HG03103 (cell line): ENCODE measurements around the gene KRTAP19-6.
"Not testable (repeated sequence)": the region's sequence is repeated elsewhere in the genome, so short reads cannot be mapped to it uniquely, and the experiment has no call there.

Experiments used
- ATAC-seq: cut with Tn5 transposase; IDR thresholded peaks from one replicate; pipeline ENCODE4 v1.9.1; 2021; ENCODE audit warnings: low read depth; ENCODE audit not compliant: unreplicated experiment

KRTAP19-6 gene

GRCh38 chr21:30541764-30542163, at the start of gene KRTAP19-6:
Gene KRTAP19-6, minus strand, starts transcription at chr21:30541864. Its CDS starts 31 bp downstream, at chr21:30541833.
- no peak for ATAC-seq

- no peak for ATAC-seq
Observed at GRCh38 chr21:30590297-30590696, 48.6 kb upstream of the KRTAP19-6 start, which contains the start of gene KRTAP22-2. Gene KRTAP22-2, minus strand, starts transcription at chr21:30590397.

- no peak for ATAC-seq
Observed at GRCh38 chr21:30582870-30583269, 41.2 kb upstream of the KRTAP19-6 start.

GRCh38 chr21:30580132-30580531, 38.5 kb upstream of the KRTAP19-6 start:
- ATAC-seq = no peak

GRCh38 chr21:30579346-30579745, 37.7 kb upstream of the KRTAP19-6 start:
- no peak for ATAC-seq

- ATAC-seq = no peak
Observed at GRCh38 chr21:30577766-30578165, 36.1 kb upstream of the KRTAP19-6 start.

GRCh38 chr21:30567617-30568016, 26.0 kb upstream of the KRTAP19-6 start:
- no peak for ATAC-seq

GRCh38 chr21:30563630-30564029, 22.0 kb upstream of the KRTAP19-6 start:
- ATAC-seq = no peak

- ATAC-seq = no peak
Observed at GRCh38 chr21:30563072-30563471, 21.4 kb upstream of the KRTAP19-6 start.

- no peak for ATAC-seq
Observed at GRCh38 chr21:30561957-30562356, 20.3 kb upstream of the KRTAP19-6 start.

GRCh38 chr21:30561264-30561895, 19.7 kb upstream of the KRTAP19-6 start, which contains the start of gene KRTAP19-7:
Gene KRTAP19-7, minus strand, starts transcription at chr21:30561314. Its CDS starts 25 bp downstream, at chr21:30561289.
- ATAC-seq = no peak

- ATAC-seq = no peak
Observed at GRCh38 chr21:30555095-30555494, 13.4 kb upstream of the KRTAP19-6 start.

GRCh38 chr21:30552782-30553181, 11.1 kb upstream of the KRTAP19-6 start:
- ATAC-seq = no peak

- no peak for ATAC-seq
Observed at GRCh38 chr21:30518876-30519275, 22.8 kb downstream of the KRTAP19-6 start.

- ATAC-seq = no peak
Observed at GRCh38 chr21:30515681-30516080, 26.0 kb downstream of the KRTAP19-6 start.

- not testable (repeated sequence) for ATAC-seq
Observed at GRCh38 chr21:30505621-30506205, 36.0 kb downstream of the KRTAP19-6 start.

- ATAC-seq = no peak
Observed at GRCh38 chr21:30502041-30502440, 39.6 kb downstream of the KRTAP19-6 start, which contains the start of gene KRTAP19-5. Gene KRTAP19-5, minus strand, starts transcription at chr21:30502141. Its CDS starts 51 bp downstream, at chr21:30502090.

GRCh38 chr21:30497065-30497464, 44.6 kb downstream of the KRTAP19-6 start, which contains the start of gene KRTAP19-4:
Gene KRTAP19-4, minus strand, starts transcription at chr21:30497165. Its CDS starts 55 bp downstream, at chr21:30497110.
- no peak for ATAC-seq

- no peak for ATAC-seq
Observed at GRCh38 chr21:30491963-30492428, 49.7 kb downstream of the KRTAP19-6 start, which contains the start of gene KRTAP19-3. Gene KRTAP19-3, minus strand, starts transcription at chr21:30492013. Its CDS starts 56 bp downstream, at chr21:30491957.
